Measurements from ENCODE around the gene FABP6. TPM values are rescaled to one million over a fixed set of nuclear protein-coding genes. Genes with fewer than 3 reads are reported as not detected.

The FABP6 gene
- total RNA-seq, 1 experiment from 2014 or later, result 0.31 TPM

GRCh38 chr5:160197341-160198144, 31.8 kb upstream of the FABP6 start:
- Histone ChIP-seq H3K27ac (ENCODE audit: low read length) (no peak overlapping the region), H3K27me3 (ENCODE audit: control insufficient read depth, insufficient read depth, low read length) (no peaks in the 10 kb centered on the region), H3K9me3 (ENCODE audit: control insufficient read depth, insufficient read depth, low read depth, low read length) (no peaks in the 10 kb centered on the region), H3K4me1 (ENCODE audit: control insufficient read depth, insufficient read depth, low read length) (peaks cover 4% of the 10 kb centered on the region), H3K36me3 (ENCODE audit: control insufficient read depth, insufficient read depth, low read length) (no peaks in the 10 kb centered on the region), H3K4me3 (ENCODE audit: low read depth in 2 of 2, low read length in 2 of 2) (no peak overlapping the region)
- TF ChIP-seq SIN3A (IDR thresholded peaks at IDR 0.05; ENCODE audit: borderline replicate concordance, insufficient read depth, low read depth, low read length) (no peak), CTCF (IDR thresholded peaks at IDR 0.05) (no peak), POLR2AphosphoS5 (IDR thresholded peaks at IDR 0.05; ENCODE audit: low read depth, low read length) (no peak), TCF7L2 (IDR thresholded peaks at IDR 0.05; ENCODE audit: low read depth, low read length) (no peak), REST (IDR thresholded peaks at IDR 0.05; ENCODE audit: insufficient read depth in 1 of 2, low read depth in 2 of 2, low read length in 1 of 2) (no peak)
- ChIA-PET CTCF (interaction anchor here (0.6 to 2.5 kb wide), 3 partner anchors 109 to 756 kb away, joined by 3 to 8 read pairs (median 6); no protein-coding TSS in a partner anchor), POLR2A (interaction anchor here (0.6 kb wide), 1 partner anchor 28 kb away, joined by 4 read pairs; no protein-coding TSS in a partner anchor)
- DNase-seq (ENCODE audit: low read depth, low spot score) (no peak), ATAC-seq (no peak)
- BruUV-seq (replicated peaks), result no TSS peak
- in situ Hi-C loops (cut with HindIII; ENCODE audit: low pct_unique_long_range_greater_than_20kb, low sequenced_read_pairs) (no loop called here), intact Hi-C loops (cut with micrococcal nuclease; ENCODE audit: unreplicated experiment) (no loop called here)

- no peak for ATAC-seq
- Histone ChIP-seq H3K27me3 (ENCODE audit: control insufficient read depth, insufficient read depth, low read length) (no peaks in the 10 kb centered on the region), H3K9me3 (ENCODE audit: control insufficient read depth, insufficient read depth, low read depth, low read length) (no peaks in the 10 kb centered on the region), H3K4me3 (ENCODE audit: low read depth in 2 of 2, low read length in 2 of 2) (no peak overlapping the region), H3K36me3 (ENCODE audit: control insufficient read depth, insufficient read depth, low read length) (no peaks in the 10 kb centered on the region), H3K27ac (ENCODE audit: low read length) (no peak overlapping the region), H3K4me1 (ENCODE audit: control insufficient read depth, insufficient read depth, low read length) (peaks cover 4% of the 10 kb centered on the region)
- DNase-seq (ENCODE audit: low read depth, low spot score), result no peak
- no TSS peak for BruUV-seq (replicated peaks)
- in situ Hi-C loops (cut with HindIII; ENCODE audit: low pct_unique_long_range_greater_than_20kb, low sequenced_read_pairs) (no loop called here), intact Hi-C loops (cut with micrococcal nuclease; ENCODE audit: unreplicated experiment) (no loop called here)
- CTCF ChIA-PET, result interaction anchor here (0.6 to 2.5 kb wide), 2 partner anchors 147 to 757 kb away, joined by 3 to 8 read pairs; no protein-coding TSS in a partner anchor
- no peak for TF ChIP-seq TCF7L2 (IDR thresholded peaks at IDR 0.05; ENCODE audit: low read depth, low read length)
- no peak for TF ChIP-seq SIN3A (IDR thresholded peaks at IDR 0.05; ENCODE audit: borderline replicate concordance, insufficient read depth, low read depth, low read length)
- no peak for TF ChIP-seq REST (IDR thresholded peaks at IDR 0.05; ENCODE audit: insufficient read depth in 1 of 2, low read depth in 2 of 2, low read length in 1 of 2)
- TF ChIP-seq POLR2AphosphoS5 (IDR thresholded peaks at IDR 0.05; ENCODE audit: low read depth, low read length), result no peak
- TF ChIP-seq CTCF (IDR thresholded peaks at IDR 0.05), result no peak
- POLR2A ChIA-PET, result no interaction called here
Measured at GRCh38 chr5:160198146-160198545, 31.2 kb upstream of the FABP6 start.
